HCT116 (cell line): ENCODE measurements around the gene SMARCB1. TPM values are rescaled to one million over a fixed set of nuclear protein-coding genes. Genes with fewer than 3 reads are reported as not detected.

Experiments used
- ATAC-seq: fragments of 200-7000 bp; cut with Tn5 transposase; 2 replicates; pipeline ENCODE4 v1.9.1; 2020; ENCODE audit warnings: mild to moderate bottlenecking, moderate library complexity
- BruUV-seq: library from RNA; stranded (reverse); fragments of 400-500 nt; replicated peaks from 2 replicates; lab custom pipeline; 2021; lab: Mats Ljungman, UMichigan
- CTCF ChIA-PET: fragments of 300-600 bp; sonication (Branson Sonifier 250); formaldehyde crosslinking; loops from one replicate; lab custom pipeline; 2021; ENCODE audit warnings: antibody characterized with exemption; lab: Charles Lee
- POLR2A ChIA-PET: fragments of 300-600, 350-600 bp; sonication (Branson Sonifier 250); formaldehyde crosslinking; loops from one replicate; lab custom pipeline; 2021; ENCODE audit warnings: antibody characterized with exemption; lab: Charles Lee
- RAD21 ChIA-PET, 2 experiments: fragments of 300-600 bp; sonication (Branson Sonifier 250); formaldehyde crosslinking; loops; one replicate each; lab custom pipeline; 2023; ENCODE audit warnings: low total read pairs in 2 of 2; ENCODE audit not compliant: uncharacterized antibody in 2 of 2, unreplicated experiment in 2 of 2, low non-redundant PET in 1 of 2; lab: Charles Lee
- DNase-seq: peaks from one replicate; pipeline ENCODE4 v3.0.0-alpha.2; 2010; ENCODE audit warnings: low read depth, low spot score
- H2AFZ ChIP-seq: fragments of 200-600 bp; shearing (Covaris generic), sonication (generic); 2 replicates; pipeline ENCODE4 v1.6.1; 2017; ENCODE audit warnings: low read depth, mixed run types, mixed read lengths, antibody characterized with exemption, low read length; ENCODE audit not compliant: poor library complexity, severe bottlenecking
- H3K27ac ChIP-seq: 2 replicates; pipeline ENCODE4 v1.5.1; 2012; ENCODE audit warnings: low read depth, low read length
- H3K27me3 ChIP-seq: fragments of 200-600 bp; sonication (generic); 2 replicates; pipeline ENCODE4 v1.6.1; 2016; ENCODE audit warnings: mixed run types, low read length, mixed read lengths; ENCODE audit not compliant: insufficient read depth
- H3K36me3 ChIP-seq, 2 experiments: fragments of 200-500 bp in 1 of 2; fragments of 200-600 bp in 1 of 2; sonication (Bioruptor generic) in 1 of 2; sonication (generic) in 1 of 2; 2 replicates each; pipeline versions ENCODE4 v1.5.1 to v1.6.1; 2014 to 2016; ENCODE audit warnings: low read length in 2 of 2, inconsistent platforms in 1 of 2, mixed read lengths in 1 of 2, mixed run types in 1 of 2; ENCODE audit not compliant: insufficient read depth in 2 of 2, control insufficient read depth in 1 of 2
- H3K4me1 ChIP-seq, 2 experiments: fragments of 200-600 bp in 1 of 2; sonication (generic) in 1 of 2; 2 replicates each; pipeline versions ENCODE4 v1.5.1 to v1.6.1; 2012 to 2017; ENCODE audit warnings: low read length in 2 of 2, inconsistent platforms in 1 of 2, mild to moderate bottlenecking in 1 of 2, mixed read lengths in 1 of 2, mixed run types in 1 of 2, moderate library complexity in 1 of 2; ENCODE audit not compliant: insufficient read depth in 2 of 2, control insufficient read depth in 1 of 2
- H3K4me2 ChIP-seq: fragments of 200-600 bp; sonication (generic); 2 replicates; pipeline ENCODE4 v1.6.1; 2017; ENCODE audit warnings: mixed run types, low read length, mixed read lengths
- H3K4me3 ChIP-seq, 2 experiments: fragments of 200-600 bp in 1 of 2; sonication (generic) in 1 of 2; replicated peaks in 1 of 2; 2 replicates each; pipeline ENCODE4 v1.5.1; 2011 to 2016; ENCODE audit warnings: low read length in 2 of 2, control low read depth in 1 of 2, low read depth in 1 of 2, mild to moderate bottlenecking in 1 of 2, mixed read lengths in 1 of 2, mixed run types in 1 of 2
- H3K79me2 ChIP-seq: fragments of 200-600 bp; sonication (generic); 2 replicates; pipeline ENCODE4 v1.6.1; 2017; ENCODE audit warnings: mild to moderate bottlenecking, mixed run types, low read length, moderate library complexity, mixed read lengths; ENCODE audit not compliant: insufficient read depth
- H3K9ac ChIP-seq: fragments of 200-600 bp; sonication (generic); 2 replicates; pipeline ENCODE4 v1.6.1; 2016; ENCODE audit warnings: low read length, mixed read lengths
- H3K9me2 ChIP-seq: fragments of 200-600 bp; sonication (generic), shearing (Covaris generic); 2 replicates; pipeline ENCODE4 v1.6.1; 2017; ENCODE audit warnings: mixed run types, mild to moderate bottlenecking, moderate library complexity; ENCODE audit not compliant: insufficient read depth
- H3K9me3 ChIP-seq, 2 experiments: fragments of 200-500 bp in 1 of 2; fragments of 200-600 bp in 1 of 2; sonication (Bioruptor generic) in 1 of 2; sonication (generic) in 1 of 2; 2 replicates each; pipeline ENCODE4 v1.6.1; 2014 to 2017; ENCODE audit warnings: low read length in 2 of 2, mixed read lengths in 2 of 2, inconsistent platforms in 1 of 2, low read depth in 1 of 2, mild to moderate bottlenecking in 1 of 2, mixed run types in 1 of 2, moderate library complexity in 1 of 2; ENCODE audit not compliant: control insufficient read depth in 1 of 2, insufficient read depth in 1 of 2
- H4K20me1 ChIP-seq: fragments of 200-600 bp; sonication (generic), shearing (Covaris generic); 2 replicates; pipeline ENCODE4 v1.6.1; 2017; ENCODE audit warnings: mixed run types, mild to moderate bottlenecking, moderate library complexity; ENCODE audit not compliant: insufficient read depth
- CEBPB ChIP-seq: IDR thresholded peaks from 2 replicates; pipeline ENCODE4 v1.6.1; 2012; ENCODE audit warnings: low read depth
- EZH2phosphoT487 ChIP-seq: fragments of 200-600 bp; IDR thresholded peaks from 2 replicates; pipeline ENCODE4 v1.6.1; 2018; ENCODE audit warnings: antibody characterized with exemption, borderline replicate concordance
- TCF7L2 ChIP-seq: IDR thresholded peaks from 2 replicates; pipeline ENCODE4 v1.7.0; 2011; ENCODE audit warnings: borderline replicate concordance, inconsistent platforms; ENCODE audit not compliant: insufficient read depth, insufficient read length; ENCODE audit errors: extremely low read depth
- ZFX ChIP-seq: fragments of 450-650 bp; IDR thresholded peaks from 2 replicates; pipeline ENCODE4 v1.6.1; 2017
- intact Hi-C: fragments of 100-400 bp; cut with micrococcal nuclease; formaldehyde crosslinking; loops from 2 replicates; pipeline ENCODE4 v1.10.0; 2022
- total RNA-seq: library from RNA; stranded (reverse); gene quantifications from one replicate; pipeline ENCODE4 v1.2.1, GENCODE V29; 2021; ENCODE audit not compliant: unreplicated experiment
- TF ChIP-seq, protein P1 (sequence below): IDR thresholded peaks from 2 replicates; pipeline ENCODE4 v1.6.1; 2012
- TF ChIP-seq, protein P2 (sequence below): IDR thresholded peaks from 2 replicates; pipeline ENCODE4 v1.6.1; 2011; ENCODE audit warnings: mild to moderate bottlenecking, low read length, moderate library complexity; ENCODE audit not compliant: insufficient replicate concordance; ENCODE audit errors: extremely low read depth
- TF ChIP-seq, protein P3 (sequence below): IDR thresholded peaks from 2 replicates; pipeline ENCODE4 v1.6.1; 2012; ENCODE audit warnings: low read depth

The SMARCB1 gene
- total RNA-seq, 1 experiment from 2014 or later = 101 TPM

DNA sequence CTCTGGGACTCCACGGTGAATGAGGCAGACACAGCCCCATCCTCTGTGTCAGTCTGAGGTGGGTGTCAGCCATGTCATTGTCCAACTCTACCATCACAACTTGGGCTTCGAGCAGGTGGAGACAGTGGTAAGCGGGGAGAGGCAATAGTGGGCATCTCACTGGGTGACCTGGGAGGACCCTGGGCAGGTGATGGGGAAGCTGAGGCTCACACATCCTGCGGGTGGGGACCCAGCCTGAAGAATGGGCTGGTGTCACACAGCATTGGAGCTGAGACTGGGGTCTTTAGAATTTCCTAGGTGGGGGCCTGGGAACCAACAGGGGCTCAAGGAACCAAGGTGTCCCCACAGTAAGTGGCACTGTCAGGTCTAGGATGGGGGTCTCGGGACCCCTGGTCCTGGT is 7.0 kb upstream of the SMARCB1 start:
- Histone ChIP-seq H3K4me1 (peaks cover 20 to 34% of the 10 kb centered on the region in 2 experiments), H4K20me1 (no peaks in the 10 kb centered on the region), H3K4me3 (no peak overlapping the region), H3K9me2 (no peaks in the 10 kb centered on the region), H3K79me2 (no peaks in the 10 kb centered on the region), H3K27ac (no peak overlapping the region), H2AFZ (no peak overlapping the region), H3K9ac (no peak overlapping the region), H3K36me3 (no peaks in the 10 kb centered on the region), H3K27me3 (no peaks in the 10 kb centered on the region), H3K4me2 (no peak overlapping the region), H3K9me3 (no peaks in the 10 kb centered on the region)
- ChIA-PET POLR2A (no interaction called here), CTCF (no interaction called here), RAD21 (no interaction called here)
- BruUV-seq = no TSS peak
- ATAC-seq (no peak), DNase-seq (no peak)
- no peak for TF ChIP-seq TCF7L2
- no peak for TF ChIP-seq CEBPB
- TF ChIP-seq, protein P1, sequence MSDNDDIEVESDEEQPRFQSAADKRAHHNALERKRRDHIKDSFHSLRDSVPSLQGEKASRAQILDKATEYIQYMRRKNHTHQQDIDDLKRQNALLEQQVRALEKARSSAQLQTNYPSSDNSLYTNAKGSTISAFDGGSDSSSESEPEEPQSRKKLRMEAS = no peak
- TF ChIP-seq, protein P2, sequence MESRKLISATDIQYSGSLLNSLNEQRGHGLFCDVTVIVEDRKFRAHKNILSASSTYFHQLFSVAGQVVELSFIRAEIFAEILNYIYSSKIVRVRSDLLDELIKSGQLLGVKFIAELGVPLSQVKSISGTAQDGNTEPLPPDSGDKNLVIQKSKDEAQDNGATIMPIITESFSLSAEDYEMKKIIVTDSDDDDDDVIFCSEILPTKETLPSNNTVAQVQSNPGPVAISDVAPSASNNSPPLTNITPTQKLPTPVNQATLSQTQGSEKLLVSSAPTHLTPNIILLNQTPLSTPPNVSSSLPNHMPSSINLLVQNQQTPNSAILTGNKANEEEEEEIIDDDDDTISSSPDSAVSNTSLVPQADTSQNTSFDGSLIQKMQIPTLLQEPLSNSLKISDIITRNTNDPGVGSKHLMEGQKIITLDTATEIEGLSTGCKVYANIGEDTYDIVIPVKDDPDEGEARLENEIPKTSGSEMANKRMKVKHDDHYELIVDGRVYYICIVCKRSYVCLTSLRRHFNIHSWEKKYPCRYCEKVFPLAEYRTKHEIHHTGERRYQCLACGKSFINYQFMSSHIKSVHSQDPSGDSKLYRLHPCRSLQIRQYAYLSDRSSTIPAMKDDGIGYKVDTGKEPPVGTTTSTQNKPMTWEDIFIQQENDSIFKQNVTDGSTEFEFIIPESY = no peak
- TF ChIP-seq EZH2phosphoT487 = no peak
- TF ChIP-seq, protein P3, sequence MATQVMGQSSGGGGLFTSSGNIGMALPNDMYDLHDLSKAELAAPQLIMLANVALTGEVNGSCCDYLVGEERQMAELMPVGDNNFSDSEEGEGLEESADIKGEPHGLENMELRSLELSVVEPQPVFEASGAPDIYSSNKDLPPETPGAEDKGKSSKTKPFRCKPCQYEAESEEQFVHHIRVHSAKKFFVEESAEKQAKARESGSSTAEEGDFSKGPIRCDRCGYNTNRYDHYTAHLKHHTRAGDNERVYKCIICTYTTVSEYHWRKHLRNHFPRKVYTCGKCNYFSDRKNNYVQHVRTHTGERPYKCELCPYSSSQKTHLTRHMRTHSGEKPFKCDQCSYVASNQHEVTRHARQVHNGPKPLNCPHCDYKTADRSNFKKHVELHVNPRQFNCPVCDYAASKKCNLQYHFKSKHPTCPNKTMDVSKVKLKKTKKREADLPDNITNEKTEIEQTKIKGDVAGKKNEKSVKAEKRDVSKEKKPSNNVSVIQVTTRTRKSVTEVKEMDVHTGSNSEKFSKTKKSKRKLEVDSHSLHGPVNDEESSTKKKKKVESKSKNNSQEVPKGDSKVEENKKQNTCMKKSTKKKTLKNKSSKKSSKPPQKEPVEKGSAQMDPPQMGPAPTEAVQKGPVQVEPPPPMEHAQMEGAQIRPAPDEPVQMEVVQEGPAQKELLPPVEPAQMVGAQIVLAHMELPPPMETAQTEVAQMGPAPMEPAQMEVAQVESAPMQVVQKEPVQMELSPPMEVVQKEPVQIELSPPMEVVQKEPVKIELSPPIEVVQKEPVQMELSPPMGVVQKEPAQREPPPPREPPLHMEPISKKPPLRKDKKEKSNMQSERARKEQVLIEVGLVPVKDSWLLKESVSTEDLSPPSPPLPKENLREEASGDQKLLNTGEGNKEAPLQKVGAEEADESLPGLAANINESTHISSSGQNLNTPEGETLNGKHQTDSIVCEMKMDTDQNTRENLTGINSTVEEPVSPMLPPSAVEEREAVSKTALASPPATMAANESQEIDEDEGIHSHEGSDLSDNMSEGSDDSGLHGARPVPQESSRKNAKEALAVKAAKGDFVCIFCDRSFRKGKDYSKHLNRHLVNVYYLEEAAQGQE = no peak
- TF ChIP-seq ZFX = no peak
- intact Hi-C loops = no loop called here
